Measurements from ENCODE around the gene PRM1. TPM values are rescaled to one million over a fixed set of nuclear protein-coding genes. Genes with fewer than 3 reads are reported as not detected.

Gene PRM1
- total and polyA plus RNA-seq, 2 of the 13 experiments (the other 11 are each of a cell fraction or from before 2014, with no cell fraction given) = not detected

- 0 out of 2 replicates have a peak, but pooled peaks have one; percentile 35 for TF ChIP-seq ARID4A (CRISPR knock-in tag; IDR thresholded peaks at IDR 0.05; ENCODE audit: borderline replicate concordance)
- peak; percentile 77; the same call in 1 of the 2 replicates for TF ChIP-seq HBP1 (CRISPR knock-in tag; IDR thresholded peaks at IDR 0.05; ENCODE audit: low read depth)
- peak; percentile 75 for TF ChIP-seq ZSCAN25 (CRISPR knock-in tag; IDR thresholded peaks at IDR 0.05)
- TF ChIP-seq IKZF1 (IDR thresholded peaks at IDR 0.05) = no peak
- TF ChIP-seq GFI1 (CRISPR knock-in tag; IDR thresholded peaks at IDR 0.05; ENCODE audit: borderline replicate concordance) = peak; percentile 60; the same call in 1 of the 2 replicates
- peak; percentile 85; the same call in 1 of the 2 replicates for TF ChIP-seq MIER3 (CRISPR knock-in tag; IDR thresholded peaks at IDR 0.05; ENCODE audit: borderline replicate concordance)
- TF ChIP-seq JARID2 (CRISPR knock-in tag; IDR thresholded peaks at IDR 0.05; ENCODE audit: insufficient replicate concordance) = no peak
- peak; percentile 86; the same call in 2 of the 3 replicates for TF ChIP-seq MXI1 (IDR thresholded peaks at IDR 0.05; ENCODE audit: borderline replicate concordance, low read depth, low read length)
- no peak for TF ChIP-seq DPF2 (CRISPR knock-in tag; IDR thresholded peaks at IDR 0.05; ENCODE audit: borderline replicate concordance, low read depth)
- TF ChIP-seq CREB1 (IDR thresholded peaks at IDR 0.05) = peak; percentile 76
- no peak for TF ChIP-seq CREB1 (CRISPR knock-in tag; IDR thresholded peaks at IDR 0.05)
- peak; percentile 89 for TF ChIP-seq KDM1A (CRISPR knock-in tag; IDR thresholded peaks at IDR 0.05)
- peak; percentile 58 for TF ChIP-seq TRIM24 (CRISPR knock-in tag; IDR thresholded peaks at IDR 0.05)
- TF ChIP-seq PTBP1 (IDR thresholded peaks at IDR 0.05; ENCODE audit: low read depth, low read length, poor library complexity, severe bottlenecking) = no peak
- peak; percentile 70; the same call in 1 of the 2 replicates for TF ChIP-seq ZBTB43 (CRISPR knock-in tag; conservative IDR thresholded peaks at IDR 0.05)
- TF ChIP-seq SMAD1 (CRISPR knock-in tag; IDR thresholded peaks at IDR 0.05; ENCODE audit: borderline replicate concordance, low read depth) = no peak; the same call in 1 of the 2 replicates
- no peak for TF ChIP-seq DR1 (CRISPR knock-in tag; IDR thresholded peaks at IDR 0.05)
- no peak for TF ChIP-seq ZNF550 (CRISPR knock-in tag; IDR thresholded peaks at IDR 0.05; ENCODE audit: borderline replicate concordance)
- no peak for TF ChIP-seq ZFP62 (CRISPR knock-in tag; IDR thresholded peaks at IDR 0.05)
- TF ChIP-seq SMARCE1 (IDR thresholded peaks at IDR 0.05; ENCODE audit: borderline replicate concordance) = no peak
- TF ChIP-seq ZBTB42 (CRISPR knock-in tag; IDR thresholded peaks at IDR 0.05) = 0 out of 2 replicates have a peak, but pooled peaks have one; percentile 85
- TF ChIP-seq CHD2 (IDR thresholded peaks at IDR 0.05; ENCODE audit: low read depth, low read length) = no peak
- no peak for TF ChIP-seq ZFP36L2 (CRISPR knock-in tag; IDR thresholded peaks at IDR 0.05)
- TF ChIP-seq ZNF543 (CRISPR knock-in tag; IDR thresholded peaks at IDR 0.05) = no peak
- no peak for TF ChIP-seq SIN3B (IDR thresholded peaks at IDR 0.05; ENCODE audit: low read length)
- TF ChIP-seq ELF1 (CRISPR knock-in tag; IDR thresholded peaks at IDR 0.05) = peak; percentile 71
Measured at GRCh38 chr16:11309895-11310633, 28.9 kb upstream of the PRM1 start (continued).
